ENCODE measurements around the gene SNAP47.

Gene SNAP47

GRCh38 chr1:227760377-227760776 is 25.1 kb downstream of the SNAP47 start:
- Histone ChIP-seq H3K4me1 (ENCODE audit: control insufficient read depth in 2 of 2, insufficient read depth in 1 of 2, low read depth in 1 of 2, low read length in 2 of 2) (no peaks in the 10 kb centered on the region), H2AFZ (ENCODE audit: low read length) (no peak overlapping the region), H3K23ac (ENCODE audit: low read depth, low read length, poor library complexity) (no peak overlapping the region), H3K4me3 (ENCODE audit: low read length in 2 of 2) (no peak overlapping the region), H4K8ac (ENCODE audit: low read depth, low read length) (no peak overlapping the region), H2BK12ac (ENCODE audit: low read length) (no peak overlapping the region), H2BK15ac (ENCODE audit: low read length) (no peak overlapping the region), H2AK5ac (ENCODE audit: low read depth, low read length) (no peak overlapping the region), H3K27ac (replicated peaks; ENCODE audit: low read length) (no peak overlapping the region), H3K4ac (ENCODE audit: low read length) (no peak overlapping the region), H3K9me3 (replicated peaks in 1 of 2; ENCODE audit: control insufficient read depth in 2 of 2, insufficient read depth in 1 of 2, low read depth in 1 of 2, low read length in 2 of 2) (no peaks in the 10 kb centered on the region), H3K14ac (ENCODE audit: low read length) (no peak overlapping the region), H3K18ac (ENCODE audit: low read length) (no peak overlapping the region), H4K91ac (ENCODE audit: low read depth, low read length, poor library complexity) (no peak overlapping the region), H3K27me3 (ENCODE audit: control insufficient read depth in 3 of 3, insufficient read depth in 3 of 3, low read depth in 1 of 3, low read length in 3 of 3) (no peaks in the 10 kb centered on the region), H2BK120ac (ENCODE audit: low read depth, low read length) (no peak overlapping the region), H3K4me2 (ENCODE audit: insufficient read depth, low read length, poor library complexity, severe bottlenecking) (no peak overlapping the region), H2BK5ac (ENCODE audit: low read length) (peak overlapping the region; percentile 19), H3K9ac (ENCODE audit: low read depth, low read length, poor library complexity) (no peak overlapping the region), H3K36me3 (replicated peaks in 1 of 2; ENCODE audit: control insufficient read depth in 2 of 2, insufficient read depth in 2 of 2, low read length in 2 of 2) (peaks cover 49 to 76% of the 10 kb centered on the region in 2 donors), H3K79me1 (ENCODE audit: low read depth, low read length) (peaks cover 10% of the 10 kb centered on the region)
- DNase-seq (ENCODE audit: low spot score), result no peak
- WGBS, 2 donors (ENCODE audit: extremely low coverage in 2 of 2, insufficient read length in 2 of 2, insufficient replicate concordance in 1 of 2), result no CpG with 5 or more reads among the region's 9 CpGs

DNA sequence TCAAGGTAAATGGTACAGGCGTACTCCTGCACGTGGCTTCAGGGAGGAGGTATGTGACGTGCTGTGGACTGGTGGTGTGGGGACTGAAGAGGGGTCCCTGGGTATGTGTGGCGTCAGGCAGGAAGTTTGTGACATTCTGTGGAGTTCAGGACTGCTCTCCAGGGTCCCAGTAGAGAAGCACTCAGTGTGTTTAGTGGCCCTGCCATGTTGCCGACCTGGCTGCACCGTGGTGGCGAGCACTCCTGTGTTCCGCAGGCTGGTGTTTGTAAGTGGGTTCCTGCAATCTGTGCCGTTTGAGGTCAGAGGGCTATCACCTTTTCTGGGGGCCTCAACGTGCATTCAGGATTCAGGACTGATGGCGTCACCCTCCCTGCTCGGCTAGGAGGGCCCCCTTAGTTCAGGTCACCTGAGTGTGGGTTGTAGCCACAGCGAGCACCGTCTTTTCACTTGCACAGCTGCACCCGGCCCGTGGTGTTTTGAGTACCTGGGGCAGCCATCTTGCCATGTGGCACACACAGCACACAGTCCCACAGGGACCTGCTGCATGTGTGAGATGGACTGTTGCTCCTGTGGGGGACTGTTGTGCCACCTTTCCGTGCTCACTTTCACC is 26.5 kb downstream of the SNAP47 start:
- Histone ChIP-seq H3K4ac (ENCODE audit: low read length) (no peak overlapping the region), H4K91ac (ENCODE audit: low read depth, low read length, poor library complexity) (no peak overlapping the region), H3K14ac (ENCODE audit: low read length) (no peak overlapping the region), H3K4me2 (ENCODE audit: insufficient read depth, low read length, poor library complexity, severe bottlenecking) (no peak overlapping the region), H3K4me3 (ENCODE audit: low read length in 2 of 2) (no peak overlapping the region), H2AFZ (ENCODE audit: low read length) (no peak overlapping the region), H4K8ac (ENCODE audit: low read depth, low read length) (no peak overlapping the region), H3K9ac (ENCODE audit: low read depth, low read length, poor library complexity) (no peak overlapping the region), H3K36me3 (replicated peaks in 1 of 2; ENCODE audit: control insufficient read depth in 2 of 2, insufficient read depth in 2 of 2, low read length in 2 of 2) (peaks cover 48 to 73% of the 10 kb centered on the region in 2 donors), H3K27me3 (ENCODE audit: control insufficient read depth in 3 of 3, insufficient read depth in 3 of 3, low read depth in 1 of 3, low read length in 3 of 3) (no peaks in the 10 kb centered on the region), H3K27ac (replicated peaks; ENCODE audit: low read length) (no peak overlapping the region), H3K23ac (ENCODE audit: low read depth, low read length, poor library complexity) (no peak overlapping the region), H3K4me1 (ENCODE audit: control insufficient read depth in 2 of 2, insufficient read depth in 1 of 2, low read depth in 1 of 2, low read length in 2 of 2) (no peaks in the 10 kb centered on the region), H2BK15ac (ENCODE audit: low read length) (no peak overlapping the region), H3K9me3 (replicated peaks in 1 of 2; ENCODE audit: control insufficient read depth in 2 of 2, insufficient read depth in 1 of 2, low read depth in 1 of 2, low read length in 2 of 2) (no peaks in the 10 kb centered on the region), H2BK12ac (ENCODE audit: low read length) (no peak overlapping the region), H3K18ac (ENCODE audit: low read length) (no peak overlapping the region), H2BK120ac (ENCODE audit: low read depth, low read length) (no peak overlapping the region), H3K79me1 (ENCODE audit: low read depth, low read length) (peaks cover 8% of the 10 kb centered on the region), H2BK5ac (ENCODE audit: low read length) (no peak overlapping the region), H2AK5ac (ENCODE audit: low read depth, low read length) (no peak overlapping the region)
- DNase-seq (ENCODE audit: low spot score), result no peak
- WGBS, 2 donors (ENCODE audit: extremely low coverage in 2 of 2, insufficient read length in 2 of 2, insufficient replicate concordance in 1 of 2), result no CpG with 5 or more reads among the region's 17 CpGs

GRCh38 chr1:227762231-227762911 is 27.1 kb downstream of the SNAP47 start:
- H2AFZ ChIP-seq (ENCODE audit: low read length), result no peak overlapping the region
- H4K91ac ChIP-seq (ENCODE audit: low read depth, low read length, poor library complexity), result no peak overlapping the region
- H4K8ac ChIP-seq (ENCODE audit: low read depth, low read length), result no peak overlapping the region
- no peaks in the 10 kb centered on the region for H3K4me1 ChIP-seq (ENCODE audit: control insufficient read depth in 2 of 2, insufficient read depth in 1 of 2, low read depth in 1 of 2, low read length in 2 of 2)
- H3K9ac ChIP-seq (ENCODE audit: low read depth, low read length, poor library complexity), result no peak overlapping the region
- no CpG with 5 or more reads among the region's 22 CpGs for WGBS, 2 donors (ENCODE audit: extremely low coverage in 2 of 2, insufficient read length in 2 of 2, insufficient replicate concordance in 1 of 2)
- H2BK12ac ChIP-seq (ENCODE audit: low read length), result no peak overlapping the region
- no peak overlapping the region for H3K27ac ChIP-seq (replicated peaks; ENCODE audit: low read length)
- no peak overlapping the region for H2BK15ac ChIP-seq (ENCODE audit: low read length)
- H3K4me3 ChIP-seq (ENCODE audit: low read length in 2 of 2), result no peak overlapping the region
- DNase-seq (ENCODE audit: low spot score), result peak; percentile 59
- no peak overlapping the region for H3K23ac ChIP-seq (ENCODE audit: low read depth, low read length, poor library complexity)
- H2AK5ac ChIP-seq (ENCODE audit: low read depth, low read length), result no peak overlapping the region
- peaks cover 49 to 73% of the 10 kb centered on the region in 2 donors for H3K36me3 ChIP-seq (replicated peaks in 1 of 2; ENCODE audit: control insufficient read depth in 2 of 2, insufficient read depth in 2 of 2, low read length in 2 of 2)
- H2BK120ac ChIP-seq (ENCODE audit: low read depth, low read length), result no peak overlapping the region
- peaks cover 8% of the 10 kb centered on the region for H3K79me1 ChIP-seq (ENCODE audit: low read depth, low read length)
- H2BK5ac ChIP-seq (ENCODE audit: low read length), result no peak overlapping the region
- H3K9me3 ChIP-seq (replicated peaks in 1 of 2; ENCODE audit: control insufficient read depth in 2 of 2, insufficient read depth in 1 of 2, low read depth in 1 of 2, low read length in 2 of 2), result peaks cover 0 to 1% of the 10 kb centered on the region in 2 donors
- no peak overlapping the region for H3K4me2 ChIP-seq (ENCODE audit: insufficient read depth, low read length, poor library complexity, severe bottlenecking)
- no peak overlapping the region for H3K14ac ChIP-seq (ENCODE audit: low read length)
- H3K18ac ChIP-seq (ENCODE audit: low read length), result no peak overlapping the region
- H3K27me3 ChIP-seq (ENCODE audit: control insufficient read depth in 3 of 3, insufficient read depth in 3 of 3, low read depth in 1 of 3, low read length in 3 of 3), result no peaks in the 10 kb centered on the region
- H3K4ac ChIP-seq (ENCODE audit: low read length), result no peak overlapping the region

GRCh38 chr1:227763246-227764018 is 28.2 kb downstream of the SNAP47 start:
- Histone ChIP-seq H3K27ac (replicated peaks; ENCODE audit: low read length) (no peak overlapping the region), H3K79me1 (ENCODE audit: low read depth, low read length) (peaks cover 8% of the 10 kb centered on the region), H3K4me1 (ENCODE audit: control insufficient read depth in 2 of 2, insufficient read depth in 1 of 2, low read depth in 1 of 2, low read length in 2 of 2) (no peaks in the 10 kb centered on the region)

More at GRCh38 chr1:227763246-227764018, 28.2 kb downstream of the SNAP47 start:
- Histone ChIP-seq H2BK120ac (ENCODE audit: low read depth, low read length) (no peak overlapping the region), H2BK15ac (ENCODE audit: low read length) (no peak overlapping the region), H4K91ac (ENCODE audit: low read depth, low read length, poor library complexity) (no peak overlapping the region), H4K8ac (ENCODE audit: low read depth, low read length) (no peak overlapping the region), H2BK12ac (ENCODE audit: low read length) (no peak overlapping the region), H3K9me3 (replicated peaks in 1 of 2; ENCODE audit: control insufficient read depth in 2 of 2, insufficient read depth in 1 of 2, low read depth in 1 of 2, low read length in 2 of 2) (peaks cover 0 to 4% of the 10 kb centered on the region in 2 donors), H2AFZ (ENCODE audit: low read length) (no peak overlapping the region), H3K4me2 (ENCODE audit: insufficient read depth, low read length, poor library complexity, severe bottlenecking) (no peak overlapping the region), H2AK5ac (ENCODE audit: low read depth, low read length) (no peak overlapping the region), H3K4ac (ENCODE audit: low read length) (no peak overlapping the region), H2BK5ac (ENCODE audit: low read length) (no peak overlapping the region), H3K4me3 (ENCODE audit: low read length in 2 of 2) (peak overlapping the region in 1 of 2 donors; percentile 50), H3K27me3 (ENCODE audit: control insufficient read depth in 3 of 3, insufficient read depth in 3 of 3, low read depth in 1 of 3, low read length in 3 of 3) (no peaks in the 10 kb centered on the region), H3K23ac (ENCODE audit: low read depth, low read length, poor library complexity) (no peak overlapping the region), H3K14ac (ENCODE audit: low read length) (no peak overlapping the region), H3K9ac (ENCODE audit: low read depth, low read length, poor library complexity) (peak overlapping the region; percentile 36), H3K36me3 (replicated peaks in 1 of 2; ENCODE audit: control insufficient read depth in 2 of 2, insufficient read depth in 2 of 2, low read length in 2 of 2) (peaks cover 54 to 73% of the 10 kb centered on the region in 2 donors), H3K18ac (ENCODE audit: low read length) (peak overlapping the region; percentile 21)
- no CpG with 5 or more reads among the region's 16 CpGs for WGBS, 2 donors (ENCODE audit: extremely low coverage in 2 of 2, insufficient read length in 2 of 2, insufficient replicate concordance in 1 of 2)
- DNase-seq (ENCODE audit: low spot score), result no peak
